Gastrocnemius medialis (tissue), 4 donors: ENCODE data around the gene ATF6B.
A peak's percentile ranks its signal among the peaks of the same experiment; 100 is the strongest.

ENCODE experiments used
- POLR2A ChIP-seq, 2 donors: fragments of 450-650 bp; IDR thresholded peaks; one replicate each; pipeline ENCODE4 v1.6.1; 2017; ENCODE audit warnings: antibody characterized with exemption in 2 of 2, mild to moderate bottlenecking in 2 of 2, moderate library complexity in 2 of 2
- TF ChIP-seq, protein P1 (sequence below), 5 experiments: fragments of 450-650 bp in 3 of 5; fragments of 200-600 bp in 2 of 5; sonication (generic) in 2 of 5; IDR thresholded peaks in 4 of 5; conservative IDR thresholded peaks in 1 of 5; 1 replicate in 4 of 5; 2 replicates in 1 of 5; pipeline ENCODE4 v1.5.1; 2016 to 2019; ENCODE audit warnings: antibody characterized with exemption in 5 of 5, mild to moderate bottlenecking in 3 of 5, moderate library complexity in 3 of 5

- TF ChIP-seq, protein P1, sequence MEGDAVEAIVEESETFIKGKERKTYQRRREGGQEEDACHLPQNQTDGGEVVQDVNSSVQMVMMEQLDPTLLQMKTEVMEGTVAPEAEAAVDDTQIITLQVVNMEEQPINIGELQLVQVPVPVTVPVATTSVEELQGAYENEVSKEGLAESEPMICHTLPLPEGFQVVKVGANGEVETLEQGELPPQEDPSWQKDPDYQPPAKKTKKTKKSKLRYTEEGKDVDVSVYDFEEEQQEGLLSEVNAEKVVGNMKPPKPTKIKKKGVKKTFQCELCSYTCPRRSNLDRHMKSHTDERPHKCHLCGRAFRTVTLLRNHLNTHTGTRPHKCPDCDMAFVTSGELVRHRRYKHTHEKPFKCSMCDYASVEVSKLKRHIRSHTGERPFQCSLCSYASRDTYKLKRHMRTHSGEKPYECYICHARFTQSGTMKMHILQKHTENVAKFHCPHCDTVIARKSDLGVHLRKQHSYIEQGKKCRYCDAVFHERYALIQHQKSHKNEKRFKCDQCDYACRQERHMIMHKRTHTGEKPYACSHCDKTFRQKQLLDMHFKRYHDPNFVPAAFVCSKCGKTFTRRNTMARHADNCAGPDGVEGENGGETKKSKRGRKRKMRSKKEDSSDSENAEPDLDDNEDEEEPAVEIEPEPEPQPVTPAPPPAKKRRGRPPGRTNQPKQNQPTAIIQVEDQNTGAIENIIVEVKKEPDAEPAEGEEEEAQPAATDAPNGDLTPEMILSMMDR (IDR thresholded peaks at IDR 0.05 in 4 of 5, conservative IDR thresholded peaks at IDR 0.05 in 1 of 5) = peak in 1 of 5 experiments; percentile 13
- no peak for TF ChIP-seq POLR2A (IDR thresholded peaks at IDR 0.05)
These were observed 20.4 kb upstream of the ATF6B start for GRCh38 chr6:32148289-32149091.
